GM12864 (cell line): Measurements from ENCODE around the gene MED27.

ENCODE experiments used
- DNase-seq: peaks from one replicate; pipeline ENCODE4 v3.0.0-alpha.2; 2011; ENCODE audit warnings: low read depth
- H3K4me3 ChIP-seq: 2 replicates; pipeline ENCODE4 v1.5.1; 2011; ENCODE audit warnings: mild to moderate bottlenecking, low read depth, low read length, control low read depth
- CTCF ChIP-seq: IDR thresholded peaks from 2 replicates; pipeline ENCODE4 v1.5.1; 2011; ENCODE audit warnings: low read depth, mild to moderate bottlenecking, moderate library complexity, low read length, control low read depth, inconsistent platforms; ENCODE audit errors: missing control alignments

The MED27 gene

GRCh38 chr9:131887680-131888079 is 192.0 kb downstream of the MED27 start:
- TF ChIP-seq CTCF = no peak
- H3K4me3 ChIP-seq = no peak overlapping the region

GRCh38 chr9:131886826-131887225 is 192.8 kb downstream of the MED27 start:
- DNase-seq = no peak
- no peak for TF ChIP-seq CTCF
- H3K4me3 ChIP-seq = no peak overlapping the region

More at GRCh38 chr9:131887680-131888079, 192.0 kb downstream of the MED27 start:
- DNase-seq = peak; percentile 15

DNA sequence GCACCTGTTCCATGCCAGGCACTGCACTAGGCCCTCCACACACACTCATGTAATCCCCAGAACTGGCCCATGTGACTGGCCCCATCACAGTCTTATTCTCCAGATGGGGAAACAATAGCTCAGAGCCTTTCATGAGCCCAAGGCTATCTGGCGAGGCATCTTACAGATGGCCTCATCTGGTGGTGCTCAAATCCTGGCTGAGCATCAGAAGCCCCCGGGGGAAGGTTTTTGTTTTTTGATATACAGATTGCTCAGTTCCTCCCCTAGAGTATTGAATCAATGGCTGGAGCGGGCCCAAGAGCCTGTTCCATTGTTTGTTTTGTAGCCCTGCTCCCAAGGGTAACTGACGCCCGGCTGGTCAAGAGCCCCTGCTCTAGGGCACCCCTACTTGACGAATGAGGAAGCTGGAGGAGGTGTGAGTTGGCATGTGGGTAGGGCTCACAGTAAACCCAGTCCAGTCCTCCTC is 194.5 kb downstream of the MED27 start:
- DNase-seq = no peak
- TF ChIP-seq CTCF = no peak
- H3K4me3 ChIP-seq = no peak overlapping the region

DNA sequence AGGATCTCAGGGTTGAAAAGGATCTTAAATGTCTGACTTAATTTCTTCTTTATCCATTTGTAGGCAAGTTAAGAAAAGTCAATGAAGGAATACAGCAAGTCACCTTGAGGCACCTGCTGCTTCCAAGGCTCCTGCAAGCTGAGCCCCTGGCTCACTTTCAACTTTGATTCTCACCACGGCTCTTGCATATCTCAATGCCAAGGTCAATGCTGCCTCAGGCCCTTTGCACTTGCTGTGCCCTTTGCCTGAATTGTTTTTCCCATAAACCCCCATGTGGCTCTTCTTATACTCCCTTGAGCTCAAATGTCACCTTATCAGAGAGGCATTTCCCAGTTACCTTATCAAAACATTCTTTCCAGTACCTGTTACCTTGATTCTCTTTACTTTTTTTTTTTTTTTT is 195.4 kb downstream of the MED27 start:
- H3K4me3 ChIP-seq = no peak overlapping the region
- TF ChIP-seq CTCF = no peak
- DNase-seq = no peak

GRCh38 chr9:131880833-131881583 is 198.7 kb downstream of the MED27 start:
- H3K4me3 ChIP-seq = no peak overlapping the region
- no peak for DNase-seq
- TF ChIP-seq CTCF = no peak

DNA sequence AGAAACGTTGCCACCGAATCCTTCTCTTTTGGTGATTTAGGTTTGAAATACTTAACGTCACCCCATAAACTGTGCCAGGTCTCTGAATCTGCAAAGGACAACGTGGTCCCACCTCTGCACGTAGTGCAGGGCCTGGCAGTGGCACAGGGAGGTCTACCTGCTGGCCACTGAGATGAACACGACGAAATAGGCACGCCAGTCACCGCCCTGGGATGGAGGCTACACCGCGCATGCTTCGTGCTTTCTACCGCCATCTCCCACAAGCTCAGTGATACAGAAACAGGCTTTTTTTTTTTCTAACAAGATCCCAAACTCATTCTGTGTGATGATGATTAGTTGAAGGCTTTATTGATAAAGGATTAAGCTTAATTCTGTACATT is 199.8 kb downstream of the MED27 start:
- H3K4me3 ChIP-seq = no peak overlapping the region
- DNase-seq = no peak
- TF ChIP-seq CTCF = no peak
